HEK293T (cell line): ENCODE data around the gene OR5C1.

ENCODE experiments used
- ARNT ChIP-seq: fragments of 450-650 bp; IDR thresholded peaks from 2 replicates; pipeline ENCODE4 v1.6.1; 2017; ENCODE audit warnings: mild to moderate bottlenecking
- BHLHE40 ChIP-seq: fragments of 450-650 bp; IDR thresholded peaks from 2 replicates; pipeline ENCODE4 v1.6.1; 2016; ENCODE audit warnings: mild to moderate bottlenecking, moderate library complexity, borderline replicate concordance
- CTBP1 ChIP-seq: fragments of 450-650 bp; IDR thresholded peaks from 2 replicates; pipeline ENCODE4 v1.6.1; 2016; ENCODE audit warnings: borderline replicate concordance
- ELF4 ChIP-seq: fragments of 450-650 bp; IDR thresholded peaks from 2 replicates; pipeline ENCODE4 v1.6.1; 2017; ENCODE audit warnings: antibody characterized with exemption
- FOXA1 ChIP-seq: fragments of 450-650 bp; IDR thresholded peaks from 2 replicates; pipeline ENCODE4 v1.6.1; 2016; ENCODE audit warnings: mild to moderate bottlenecking
- FOXK2 ChIP-seq: fragments of 450-650 bp; IDR thresholded peaks from 2 replicates; pipeline ENCODE4 v1.6.1; 2016; ENCODE audit warnings: mild to moderate bottlenecking
- FOXM1 ChIP-seq: fragments of 450-650 bp; IDR thresholded peaks from 2 replicates; pipeline ENCODE4 v1.6.1; 2017; ENCODE audit warnings: mild to moderate bottlenecking, borderline replicate concordance
- HDGF ChIP-seq: fragments of 450-650 bp; IDR thresholded peaks from 2 replicates; pipeline ENCODE4 v1.6.1; 2017; ENCODE audit warnings: antibody characterized with exemption, borderline replicate concordance
- LEF1 ChIP-seq: fragments of 450-650 bp; IDR thresholded peaks from 2 replicates; pipeline ENCODE4 v1.6.1; 2017; ENCODE audit warnings: mild to moderate bottlenecking, borderline replicate concordance
- NFRKB ChIP-seq: fragments of 450-650 bp; IDR thresholded peaks from 2 replicates; pipeline ENCODE4 v1.6.1; 2016; ENCODE audit warnings: mild to moderate bottlenecking, moderate library complexity
- SP1 ChIP-seq: fragments of 450-650 bp; IDR thresholded peaks from 2 replicates; pipeline ENCODE4 v1.6.1; 2017
- SUZ12 ChIP-seq: fragments of 450-650 bp; IDR thresholded peaks from 2 replicates; pipeline ENCODE4 v1.6.1; 2016; ENCODE audit warnings: mild to moderate bottlenecking

GRCh38 chr9:122791872-122792669 is 3.3 kb downstream of the OR5C1 start:
- no peak for TF ChIP-seq NFRKB
- TF ChIP-seq BHLHE40: no peak
- TF ChIP-seq FOXK2: no peak
- no peak for TF ChIP-seq FOXM1
- TF ChIP-seq SP1: no peak
- no peak for TF ChIP-seq SUZ12
- no peak for TF ChIP-seq ELF4
- no peak for TF ChIP-seq ARNT
- no peak for TF ChIP-seq HDGF
- no peak for TF ChIP-seq FOXA1
- no peak for TF ChIP-seq CTBP1
- no peak for TF ChIP-seq LEF1
